A673 (cell line): ENCODE measurements around the gene SMKR1.

Experiments
- CTCF ChIP-seq: fragments of 300-800, 200-600 bp; sonication (generic); conservative IDR thresholded peaks from 2 replicates; pipeline ENCODE4 v1.5.1; 2017; ENCODE audit warnings: low read depth, mild to moderate bottlenecking, antibody characterized with exemption, low read length, moderate library complexity, mixed read lengths
- EZH2 ChIP-seq: fragments of 200-600 bp; sonication (generic); IDR thresholded peaks from 2 replicates; pipeline ENCODE4 v1.6.1; 2017; ENCODE audit warnings: borderline replicate concordance, low read depth, mild to moderate bottlenecking, mixed read lengths, antibody characterized with exemption, low read length; ENCODE audit not compliant: poor library complexity, severe bottlenecking

- TF ChIP-seq CTCF (peak; percentile 15; the same call in 1 of the 2 replicates), EZH2 (no peak)
Observed at GRCh38 chr7:129502708-129503685, 666 bp downstream of the SMKR1 start.
